Activated T-cell treated with anti-CD3 and anti-CD28 coated beads for 48 hours (primary cell): ENCODE data around the gene SMIM5.

ENCODE experiments used
- DNase-seq: peaks from one replicate; pipeline ENCODE4 v3.0.0-alpha.2; 2020; ENCODE audit warnings: low read depth

Gene SMIM5

GRCh38 chr17:75667825-75668224 is 34.6 kb downstream of the SMIM5 start:
- DNase-seq = no peak

- DNase-seq = no peak
Observed at GRCh38 chr17:75668489-75668888, 35.3 kb downstream of the SMIM5 start.

DNA sequence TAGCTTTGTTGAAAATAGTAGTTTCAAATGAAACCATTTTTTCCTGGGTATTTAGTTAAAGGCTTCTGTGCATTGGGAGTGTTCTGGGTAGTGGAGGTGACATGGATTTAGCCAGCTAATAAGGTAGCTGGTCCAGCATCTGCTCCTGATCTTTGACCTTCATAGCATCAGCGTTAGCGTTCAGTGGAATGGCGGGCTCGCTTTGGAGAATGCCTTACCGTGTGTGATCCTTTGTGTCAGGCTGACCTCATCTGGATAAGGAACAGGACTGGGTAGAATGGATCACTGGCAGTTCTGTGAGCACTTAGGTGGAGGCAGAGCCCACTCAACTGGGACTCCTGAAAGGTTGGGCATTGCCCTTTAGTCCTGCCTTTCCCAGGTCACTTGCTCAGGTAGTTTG is 37.6 kb downstream of the SMIM5 start:
- no peak for DNase-seq

GRCh38 chr17:75672011-75672410 is 38.8 kb downstream of the SMIM5 start:
- no peak for DNase-seq

DNA sequence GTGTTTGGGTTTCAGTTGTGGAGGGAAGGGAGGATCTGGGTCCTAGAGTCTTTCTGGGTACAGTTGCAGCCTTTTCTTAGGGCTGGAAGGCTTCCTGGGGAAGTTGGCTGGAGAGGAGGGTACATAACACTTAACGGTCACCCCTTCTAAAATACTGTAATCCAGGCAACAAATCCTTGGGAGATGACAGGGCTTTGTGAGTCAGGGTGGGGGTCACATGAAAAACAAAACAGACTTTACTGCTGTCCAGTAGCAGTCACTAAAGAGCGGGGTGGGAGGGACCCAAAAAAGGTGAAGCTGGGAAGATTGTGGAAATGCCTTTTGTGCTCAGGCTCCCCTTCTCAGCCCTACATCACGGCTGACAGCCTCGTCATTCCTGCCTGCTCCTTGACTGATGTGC is 40.3 kb downstream of the SMIM5 start:
- no peak for DNase-seq

- DNase-seq = no peak
Observed at GRCh38 chr17:75676461-75676860, 43.2 kb downstream of the SMIM5 start.

DNA sequence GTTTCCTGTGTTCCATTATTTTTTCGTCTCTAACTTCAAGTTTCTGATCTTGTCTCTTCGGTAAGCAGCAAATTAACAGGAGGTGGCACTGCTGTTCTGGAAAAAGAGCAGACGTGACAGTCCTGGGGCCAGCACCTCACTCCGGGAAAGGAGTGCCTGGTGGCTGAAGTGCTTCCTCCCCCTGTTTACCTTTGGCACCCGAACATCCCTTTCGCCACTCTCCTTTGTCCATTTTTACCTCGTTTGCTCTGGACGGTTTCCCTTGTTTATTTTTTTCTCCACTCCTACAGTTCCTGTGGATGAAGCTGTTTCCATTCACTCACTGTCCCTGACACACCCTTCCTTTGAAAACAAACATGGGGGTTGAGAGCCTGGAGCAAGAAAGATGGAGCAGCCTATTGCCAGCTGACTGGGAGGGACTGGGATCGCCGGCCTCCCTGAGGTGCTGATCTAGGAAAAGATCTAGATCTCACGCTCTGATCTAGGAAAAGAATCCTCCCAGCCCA is 46.5 kb downstream of the SMIM5 start:
- no peak for DNase-seq

GRCh38 chr17:75680431-75680830 is 47.2 kb downstream of the SMIM5 start:
- DNase-seq = no peak

DNA sequence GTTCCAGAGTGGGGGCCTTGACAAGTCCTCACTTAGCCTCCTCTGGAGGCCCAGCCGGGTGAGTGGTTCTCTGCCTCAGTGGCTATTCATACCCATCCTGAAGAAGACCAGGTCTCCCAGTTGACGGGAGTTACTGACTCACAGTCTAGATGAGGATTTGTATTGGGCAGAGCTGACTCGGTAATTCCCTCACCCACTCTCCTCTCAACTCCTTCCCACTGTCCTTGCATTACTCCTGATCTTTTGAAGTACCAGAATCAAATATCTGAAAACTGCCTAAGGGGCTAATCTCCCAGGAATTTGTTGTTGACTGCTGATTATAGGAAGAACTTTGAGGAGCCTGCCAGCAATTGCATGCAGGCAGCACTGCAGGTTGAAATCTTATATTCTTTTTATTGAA is 48.1 kb downstream of the SMIM5 start:
- no peak for DNase-seq

DNA sequence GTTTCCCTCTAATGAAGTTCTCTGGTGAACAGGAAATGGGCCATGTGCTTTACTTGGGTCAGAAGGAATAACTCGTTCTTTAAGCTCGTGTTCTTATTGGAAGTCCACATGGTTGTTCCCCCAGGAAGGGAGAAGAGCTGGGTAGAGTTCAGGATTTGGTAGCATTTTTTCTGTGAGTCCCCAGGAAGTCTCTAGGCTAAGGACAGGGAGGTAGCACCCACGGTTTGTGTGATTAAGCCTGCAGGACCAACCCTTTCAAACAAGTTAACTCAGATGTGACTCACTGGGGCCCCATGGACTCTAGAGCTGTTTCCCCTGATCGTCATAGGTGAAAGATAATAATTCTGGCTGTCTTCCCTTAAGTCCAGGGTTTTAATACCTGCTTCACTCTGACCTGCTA is 50.3 kb downstream of the SMIM5 start:
- DNase-seq = no peak

- no peak for DNase-seq
Observed at GRCh38 chr17:75684249-75684648, 51.0 kb downstream of the SMIM5 start.

- no peak for DNase-seq
Observed at GRCh38 chr17:75684924-75685323, 51.7 kb downstream of the SMIM5 start.

DNA sequence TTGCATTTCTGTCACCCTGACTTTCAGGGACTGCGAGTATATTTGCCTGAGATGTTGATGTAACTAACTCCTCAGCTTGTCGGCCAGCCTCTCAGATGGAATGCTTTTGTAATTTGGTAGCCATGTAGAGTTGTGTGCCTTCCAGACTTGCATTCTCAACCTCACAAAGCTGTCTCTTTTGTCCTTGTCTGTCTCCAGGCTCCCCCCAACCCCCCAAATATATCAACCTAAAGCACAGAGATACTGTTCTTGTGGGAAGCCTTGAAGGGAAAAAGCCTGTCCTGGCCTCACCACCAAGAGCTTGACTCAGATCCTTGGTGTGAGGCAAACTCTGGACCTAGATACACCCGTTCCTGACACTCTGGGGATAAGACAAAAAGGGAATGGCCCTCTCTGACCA is 52.3 kb downstream of the SMIM5 start:
- no peak for DNase-seq

DNA sequence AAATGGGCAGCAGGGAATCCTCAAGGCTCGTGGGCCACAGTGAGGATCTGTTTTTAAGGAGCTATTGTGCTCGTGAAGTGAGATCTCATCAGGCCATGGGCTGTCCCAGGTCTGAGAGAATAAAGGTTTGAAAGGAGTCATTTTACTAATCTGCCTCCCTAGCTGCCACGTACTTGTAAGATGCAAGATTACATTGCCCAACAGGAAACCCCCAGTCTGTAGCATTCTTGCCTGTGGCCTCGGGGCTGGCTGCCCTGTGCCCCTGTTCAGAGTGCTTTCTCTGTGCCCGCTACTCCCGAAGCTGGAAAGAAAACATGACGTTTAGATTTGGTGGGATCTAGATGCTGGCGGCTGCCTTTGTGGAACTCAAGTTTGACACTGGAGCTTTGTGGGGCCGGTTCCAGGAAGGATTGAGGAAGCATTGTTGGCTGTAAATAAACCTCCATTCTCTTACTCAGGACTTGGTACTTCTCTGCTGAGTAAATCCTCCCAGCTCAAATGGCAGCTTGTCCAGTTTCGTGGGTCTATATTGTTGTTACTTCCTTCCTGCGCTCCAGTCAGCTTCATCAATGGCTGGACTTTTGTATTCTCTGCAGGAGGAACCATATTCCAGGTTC is 55.1 kb downstream of the SMIM5 start:
- DNase-seq = peak; percentile 6

DNA sequence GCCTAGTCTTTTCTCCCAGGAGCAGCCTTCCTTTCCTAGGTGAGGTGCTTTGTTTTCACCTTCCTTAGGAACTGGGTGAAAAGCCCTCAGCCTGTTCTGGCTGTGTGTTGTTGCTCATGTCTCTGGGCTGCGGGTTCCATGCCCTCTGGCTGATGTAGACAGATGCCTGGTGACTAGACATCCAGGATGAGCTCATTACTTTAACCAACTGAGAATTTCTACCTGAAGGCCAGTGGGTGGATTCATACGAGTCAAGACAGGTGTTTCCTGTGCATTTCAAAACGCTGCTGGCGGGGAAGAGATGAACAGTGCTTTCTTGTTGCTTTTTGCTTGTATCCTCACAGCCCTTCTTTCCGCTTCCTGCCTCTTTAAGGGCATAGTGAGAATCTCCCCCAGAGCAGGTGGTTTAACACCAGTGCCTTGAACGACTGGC is 56.2 kb downstream of the SMIM5 start:
- DNase-seq = peak; percentile 19
